Liver (tissue), 9 donors: Measurements from ENCODE around the gene PDE10A. TPM values are rescaled to one million over a fixed set of nuclear protein-coding genes. Genes with fewer than 3 reads are reported as not detected.

Source experiments
- DNase-seq: peaks from one replicate; pipeline ENCODE4 v3.0.0-alpha.2; 2017; ENCODE audit warnings: low spot score
- H3K27ac ChIP-seq, 2 donors: one replicate each; pipeline ENCODE4 v1.7.0; 2013; ENCODE audit warnings: inconsistent platforms in 2 of 2, low read length in 2 of 2, control low read depth in 1 of 2, low read depth in 1 of 2, mild to moderate bottlenecking in 1 of 2
- H3K27me3 ChIP-seq, 4 donors: one replicate each; pipeline versions ENCODE4 v1.6.1 to v1.7.0; 2013; ENCODE audit warnings: low read length in 3 of 4, inconsistent platforms in 1 of 4, mild to moderate bottlenecking in 1 of 4, moderate library complexity in 1 of 4; ENCODE audit not compliant: control insufficient read depth in 4 of 4, insufficient read depth in 4 of 4
- H3K36me3 ChIP-seq, 4 donors: one replicate each; pipeline versions ENCODE4 v1.6.1 to v1.7.0; 2013; ENCODE audit warnings: low read length in 3 of 4, mild to moderate bottlenecking in 3 of 4, low read depth in 1 of 4, moderate library complexity in 1 of 4; ENCODE audit not compliant: control insufficient read depth in 4 of 4, insufficient read depth in 3 of 4
- H3K4me1 ChIP-seq, 4 donors: one replicate each; pipeline versions ENCODE4 v1.6.1 to v1.7.0; 2013; ENCODE audit warnings: low read length in 3 of 4, mild to moderate bottlenecking in 3 of 4, moderate library complexity in 1 of 4; ENCODE audit not compliant: control insufficient read depth in 4 of 4, insufficient read depth in 4 of 4
- H3K4me3 ChIP-seq, 3 donors: one replicate each; pipeline versions ENCODE4 v1.6.1 to v1.7.0; 2013; ENCODE audit warnings: low read length in 3 of 3, control low read depth in 1 of 3, low read depth in 1 of 3, mild to moderate bottlenecking in 1 of 3
- H3K9ac ChIP-seq, 2 donors: one replicate each; pipeline ENCODE4 v1.7.0; 2013; ENCODE audit warnings: low read length in 2 of 2, mild to moderate bottlenecking in 2 of 2, moderate library complexity in 2 of 2, control low read depth in 1 of 2, low read depth in 1 of 2
- H3K9me3 ChIP-seq, 4 donors: one replicate each; pipeline versions ENCODE4 v1.6.1 to v1.7.0; 2013; ENCODE audit warnings: low read length in 3 of 4; ENCODE audit not compliant: control insufficient read depth in 4 of 4
- EGR1 ChIP-seq, 2 donors: IDR thresholded peaks; 2 replicates each; pipeline ENCODE4 v1.6.1; 2016 to 2018; ENCODE audit warnings: antibody characterized with exemption in 2 of 2, low read depth in 2 of 2
- FOXA1 ChIP-seq: IDR thresholded peaks from 2 replicates; pipeline ENCODE4 v1.6.1; 2016; ENCODE audit warnings: antibody characterized with exemption
- FOXA2 ChIP-seq: IDR thresholded peaks from 2 replicates; pipeline ENCODE4 v1.6.1; 2016; ENCODE audit warnings: antibody characterized with exemption
- GABPA ChIP-seq, 2 donors: IDR thresholded peaks in 1 of 2; conservative IDR thresholded peaks in 1 of 2; 2 replicates each; pipeline ENCODE4 v1.6.1; 2016; ENCODE audit warnings: antibody characterized with exemption in 2 of 2, mild to moderate bottlenecking in 1 of 2, moderate library complexity in 1 of 2
- HNF4A ChIP-seq, 2 donors: conservative IDR thresholded peaks; 2 replicates each; pipeline ENCODE4 v1.6.1; 2016; ENCODE audit warnings: antibody characterized with exemption in 2 of 2, mild to moderate bottlenecking in 2 of 2
- HNF4G ChIP-seq: IDR thresholded peaks from 2 replicates; pipeline ENCODE4 v1.6.1; 2016; ENCODE audit warnings: antibody characterized with exemption
- JUND ChIP-seq, 2 donors: IDR thresholded peaks; 2 replicates each; pipeline ENCODE4 v1.6.1; 2016; ENCODE audit warnings: antibody characterized with exemption in 2 of 2
- NR2F2 ChIP-seq: IDR thresholded peaks from 2 replicates; pipeline ENCODE4 v1.6.1; 2016; ENCODE audit warnings: antibody characterized with exemption
- RAD21 ChIP-seq, 2 donors: IDR thresholded peaks; 2 replicates each; pipeline ENCODE4 v1.6.1; 2016; ENCODE audit warnings: antibody characterized with exemption in 2 of 2, mild to moderate bottlenecking in 2 of 2
- RXRA ChIP-seq, 2 donors: IDR thresholded peaks; 2 replicates each; pipeline ENCODE4 v1.6.1; 2017 to 2018; ENCODE audit warnings: antibody characterized with exemption in 2 of 2, mild to moderate bottlenecking in 1 of 2
- SP1 ChIP-seq: IDR thresholded peaks from 2 replicates; pipeline ENCODE4 v1.6.1; 2018; ENCODE audit warnings: antibody characterized with exemption, mild to moderate bottlenecking
- TAF1 ChIP-seq: conservative IDR thresholded peaks from 2 replicates; pipeline ENCODE4 v1.6.1; 2016; ENCODE audit warnings: antibody characterized with exemption, mild to moderate bottlenecking
- YY1 ChIP-seq: IDR thresholded peaks from 2 replicates; pipeline ENCODE4 v1.6.1; 2016; ENCODE audit warnings: antibody characterized with exemption, mild to moderate bottlenecking
- WGBS: extraction: QIAGEN DNeasy Blood & Tissue Kit; methylation state at CpG from one replicate; pipeline ENCODE4 v1.1.7; 2013; 5-methylcytosine and 5-hydroxymethylcytosine counted together
- polyA plus RNA-seq, 2 donors: library from polyadenylated mRNA; stranded (reverse) in 1 of 2; unstranded in 1 of 2; fragments of 200-250 nt in 1 of 2; fragments of >200 nt in 1 of 2; fragmentation: Nextera tagmentation in 1 of 2; extraction: Ambion mirVana in 1 of 2; gene quantifications; one replicate each; pipeline versions ENCODE4 v1.2.1 to v1.2.3, GENCODE V29; 2013 to 2015
- total RNA-seq, 2 donors: library from RNA; depleted of rRNA; stranded (reverse); fragments of >200 nt; gene quantifications; one replicate each; pipeline ENCODE4 v1.2.3, GENCODE V29; 2014
- TF ChIP-seq, protein P1 (sequence below): IDR thresholded peaks from 2 replicates; pipeline ENCODE4 v1.6.1; 2016; ENCODE audit warnings: antibody characterized with exemption, mild to moderate bottlenecking
- TF ChIP-seq, protein P2 (sequence below): fragments of 150-350 bp; IDR thresholded peaks from 2 replicates; pipeline ENCODE4 v1.5.1; 2017; ENCODE audit warnings: improper control_type of control experiment, low read depth, low read length; ENCODE audit not compliant: missing input control
- TF ChIP-seq, protein P3 (sequence below): IDR thresholded peaks from 2 replicates; pipeline ENCODE4 v1.6.1; 2016; ENCODE audit warnings: antibody characterized with exemption
- TF ChIP-seq, protein P4 (sequence below): IDR thresholded peaks from 2 replicates; pipeline ENCODE4 v1.6.1; 2016; ENCODE audit warnings: antibody characterized with exemption
- TF ChIP-seq, protein P5 (sequence below): IDR thresholded peaks from 2 replicates; pipeline ENCODE4 v1.6.1; 2016; ENCODE audit warnings: antibody characterized with exemption
- donor health status: healthy.
- donor health status: healthy.
- donor health status: healthy.
- donor health status: healthy.
- donor health status: healthy.

PDE10A gene
- total and polyA plus RNA-seq, 4 donors = 0.20 to 1.7 (median 0.47) TPM

DNA sequence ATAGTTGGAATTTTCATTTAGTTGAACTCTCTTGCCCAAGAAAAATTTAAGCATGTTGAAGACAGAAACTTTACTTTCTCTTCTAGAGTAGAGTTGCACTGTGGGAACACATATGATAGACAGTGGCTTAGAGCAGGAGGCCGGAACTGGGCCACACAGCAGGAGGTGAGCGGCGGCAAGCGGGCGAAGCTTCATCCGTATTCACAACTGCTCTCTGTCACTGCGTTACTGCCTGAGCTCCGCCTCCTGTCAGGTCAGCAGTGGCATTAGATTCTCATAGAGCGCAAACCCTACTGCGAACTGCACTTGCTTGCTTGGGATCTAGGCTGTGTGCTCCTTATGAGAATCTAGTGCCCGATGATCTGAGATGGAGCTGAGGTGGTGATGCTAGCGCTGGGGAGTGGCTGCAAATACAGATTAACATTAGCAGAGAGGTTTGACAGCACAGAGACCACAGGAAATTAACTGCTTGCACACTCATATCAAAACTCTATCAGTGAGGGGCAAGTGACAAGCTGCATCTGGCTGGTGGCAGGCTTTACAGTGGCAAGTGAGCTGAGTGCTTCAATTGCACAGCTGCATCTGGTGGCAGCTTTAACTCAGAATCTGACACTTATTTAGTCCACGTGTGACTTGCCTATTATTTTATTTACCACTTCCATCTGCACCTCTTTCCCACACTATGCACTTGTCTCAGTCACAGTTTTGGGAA lies 178.7 kb downstream of the PDE10A start:
- H3K9me3 ChIP-seq = no peaks in the 10 kb centered on the region
- no peak overlapping the region for H3K9ac ChIP-seq
- no peaks in the 10 kb centered on the region for H3K4me1 ChIP-seq
- no peak overlapping the region for H3K27ac ChIP-seq
- H3K4me3 ChIP-seq = no peak overlapping the region
- no peak for DNase-seq
- TF ChIP-seq, protein P1, sequence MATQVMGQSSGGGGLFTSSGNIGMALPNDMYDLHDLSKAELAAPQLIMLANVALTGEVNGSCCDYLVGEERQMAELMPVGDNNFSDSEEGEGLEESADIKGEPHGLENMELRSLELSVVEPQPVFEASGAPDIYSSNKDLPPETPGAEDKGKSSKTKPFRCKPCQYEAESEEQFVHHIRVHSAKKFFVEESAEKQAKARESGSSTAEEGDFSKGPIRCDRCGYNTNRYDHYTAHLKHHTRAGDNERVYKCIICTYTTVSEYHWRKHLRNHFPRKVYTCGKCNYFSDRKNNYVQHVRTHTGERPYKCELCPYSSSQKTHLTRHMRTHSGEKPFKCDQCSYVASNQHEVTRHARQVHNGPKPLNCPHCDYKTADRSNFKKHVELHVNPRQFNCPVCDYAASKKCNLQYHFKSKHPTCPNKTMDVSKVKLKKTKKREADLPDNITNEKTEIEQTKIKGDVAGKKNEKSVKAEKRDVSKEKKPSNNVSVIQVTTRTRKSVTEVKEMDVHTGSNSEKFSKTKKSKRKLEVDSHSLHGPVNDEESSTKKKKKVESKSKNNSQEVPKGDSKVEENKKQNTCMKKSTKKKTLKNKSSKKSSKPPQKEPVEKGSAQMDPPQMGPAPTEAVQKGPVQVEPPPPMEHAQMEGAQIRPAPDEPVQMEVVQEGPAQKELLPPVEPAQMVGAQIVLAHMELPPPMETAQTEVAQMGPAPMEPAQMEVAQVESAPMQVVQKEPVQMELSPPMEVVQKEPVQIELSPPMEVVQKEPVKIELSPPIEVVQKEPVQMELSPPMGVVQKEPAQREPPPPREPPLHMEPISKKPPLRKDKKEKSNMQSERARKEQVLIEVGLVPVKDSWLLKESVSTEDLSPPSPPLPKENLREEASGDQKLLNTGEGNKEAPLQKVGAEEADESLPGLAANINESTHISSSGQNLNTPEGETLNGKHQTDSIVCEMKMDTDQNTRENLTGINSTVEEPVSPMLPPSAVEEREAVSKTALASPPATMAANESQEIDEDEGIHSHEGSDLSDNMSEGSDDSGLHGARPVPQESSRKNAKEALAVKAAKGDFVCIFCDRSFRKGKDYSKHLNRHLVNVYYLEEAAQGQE = no peak
- H3K27me3 ChIP-seq = no peaks in the 10 kb centered on the region
- WGBS = 84% methylated on average over 13 of the region's 13 CpGs
- no peaks in the 10 kb centered on the region for H3K36me3 ChIP-seq

DNA sequence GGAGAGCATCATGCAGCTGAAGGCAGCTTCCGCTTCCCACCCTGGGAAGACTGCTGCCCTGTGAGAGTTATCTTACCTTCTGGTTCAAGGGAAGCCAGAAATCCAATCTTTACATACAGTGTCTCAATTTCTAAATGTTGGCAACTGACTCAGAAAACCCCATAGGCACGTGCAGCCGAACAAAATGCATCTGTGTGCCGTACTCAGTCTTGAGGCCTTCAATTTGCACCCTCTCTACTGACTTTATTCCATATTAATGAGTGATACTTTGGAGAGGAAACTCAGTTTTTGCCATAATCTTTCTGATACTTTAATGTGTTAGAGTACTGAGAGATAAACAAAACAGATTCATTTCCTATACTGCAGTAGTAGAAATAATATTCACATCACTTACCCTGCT lies 181.1 kb downstream of the PDE10A start:
- no peak overlapping the region for H3K9ac ChIP-seq
- H3K4me1 ChIP-seq = no peaks in the 10 kb centered on the region
- no peaks in the 10 kb centered on the region for H3K27me3 ChIP-seq
- no peaks in the 10 kb centered on the region for H3K36me3 ChIP-seq
- no peak for DNase-seq
- TF ChIP-seq SP1 = no peak
- TF ChIP-seq, protein P1 = no peak
- TF ChIP-seq TAF1 = no peak
- TF ChIP-seq RAD21 (IDR thresholded peaks at IDR 0.05) = no peak
- TF ChIP-seq FOXA1 = no peak
- no peak for TF ChIP-seq YY1
- TF ChIP-seq HNF4G = no peak
- TF ChIP-seq JUND (IDR thresholded peaks at IDR 0.05) = no peak
- TF ChIP-seq RXRA (IDR thresholded peaks at IDR 0.05) = no peak
- TF ChIP-seq, protein P2, sequence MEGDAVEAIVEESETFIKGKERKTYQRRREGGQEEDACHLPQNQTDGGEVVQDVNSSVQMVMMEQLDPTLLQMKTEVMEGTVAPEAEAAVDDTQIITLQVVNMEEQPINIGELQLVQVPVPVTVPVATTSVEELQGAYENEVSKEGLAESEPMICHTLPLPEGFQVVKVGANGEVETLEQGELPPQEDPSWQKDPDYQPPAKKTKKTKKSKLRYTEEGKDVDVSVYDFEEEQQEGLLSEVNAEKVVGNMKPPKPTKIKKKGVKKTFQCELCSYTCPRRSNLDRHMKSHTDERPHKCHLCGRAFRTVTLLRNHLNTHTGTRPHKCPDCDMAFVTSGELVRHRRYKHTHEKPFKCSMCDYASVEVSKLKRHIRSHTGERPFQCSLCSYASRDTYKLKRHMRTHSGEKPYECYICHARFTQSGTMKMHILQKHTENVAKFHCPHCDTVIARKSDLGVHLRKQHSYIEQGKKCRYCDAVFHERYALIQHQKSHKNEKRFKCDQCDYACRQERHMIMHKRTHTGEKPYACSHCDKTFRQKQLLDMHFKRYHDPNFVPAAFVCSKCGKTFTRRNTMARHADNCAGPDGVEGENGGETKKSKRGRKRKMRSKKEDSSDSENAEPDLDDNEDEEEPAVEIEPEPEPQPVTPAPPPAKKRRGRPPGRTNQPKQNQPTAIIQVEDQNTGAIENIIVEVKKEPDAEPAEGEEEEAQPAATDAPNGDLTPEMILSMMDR = no peak
- no peak for TF ChIP-seq EGR1 (IDR thresholded peaks at IDR 0.05; ENCODE audit: low read depth in 2 of 2)
- TF ChIP-seq FOXA2 = no peak
- TF ChIP-seq, protein P3, sequence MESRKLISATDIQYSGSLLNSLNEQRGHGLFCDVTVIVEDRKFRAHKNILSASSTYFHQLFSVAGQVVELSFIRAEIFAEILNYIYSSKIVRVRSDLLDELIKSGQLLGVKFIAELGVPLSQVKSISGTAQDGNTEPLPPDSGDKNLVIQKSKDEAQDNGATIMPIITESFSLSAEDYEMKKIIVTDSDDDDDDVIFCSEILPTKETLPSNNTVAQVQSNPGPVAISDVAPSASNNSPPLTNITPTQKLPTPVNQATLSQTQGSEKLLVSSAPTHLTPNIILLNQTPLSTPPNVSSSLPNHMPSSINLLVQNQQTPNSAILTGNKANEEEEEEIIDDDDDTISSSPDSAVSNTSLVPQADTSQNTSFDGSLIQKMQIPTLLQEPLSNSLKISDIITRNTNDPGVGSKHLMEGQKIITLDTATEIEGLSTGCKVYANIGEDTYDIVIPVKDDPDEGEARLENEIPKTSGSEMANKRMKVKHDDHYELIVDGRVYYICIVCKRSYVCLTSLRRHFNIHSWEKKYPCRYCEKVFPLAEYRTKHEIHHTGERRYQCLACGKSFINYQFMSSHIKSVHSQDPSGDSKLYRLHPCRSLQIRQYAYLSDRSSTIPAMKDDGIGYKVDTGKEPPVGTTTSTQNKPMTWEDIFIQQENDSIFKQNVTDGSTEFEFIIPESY = no peak
- no peak for TF ChIP-seq HNF4A (conservative IDR thresholded peaks at IDR 0.05)
- TF ChIP-seq, protein P4, sequence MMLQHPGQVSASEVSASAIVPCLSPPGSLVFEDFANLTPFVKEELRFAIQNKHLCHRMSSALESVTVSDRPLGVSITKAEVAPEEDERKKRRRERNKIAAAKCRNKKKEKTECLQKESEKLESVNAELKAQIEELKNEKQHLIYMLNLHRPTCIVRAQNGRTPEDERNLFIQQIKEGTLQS = no peak
- TF ChIP-seq, protein P5, sequence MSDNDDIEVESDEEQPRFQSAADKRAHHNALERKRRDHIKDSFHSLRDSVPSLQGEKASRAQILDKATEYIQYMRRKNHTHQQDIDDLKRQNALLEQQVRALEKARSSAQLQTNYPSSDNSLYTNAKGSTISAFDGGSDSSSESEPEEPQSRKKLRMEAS = no peak
- TF ChIP-seq NR2F2 = no peak
- TF ChIP-seq GABPA (IDR thresholded peaks at IDR 0.05 in 1 of 2, conservative IDR thresholded peaks at IDR 0.05 in 1 of 2) = no peak
- no peak overlapping the region for H3K27ac ChIP-seq
- 87% methylated on average over 4 of the region's 4 CpGs for WGBS
- no peaks in the 10 kb centered on the region for H3K9me3 ChIP-seq
- H3K4me3 ChIP-seq = no peak overlapping the region
